Activated naive CD4-positive, alpha-beta T cell treated with anti-CD3 and anti-CD28 coated beads, Interleukin-2, amount 50 U/mL, for 72 hours (primary cell): Measurements from ENCODE around the gene EXOC2. TPM values are rescaled to one million over a fixed set of nuclear protein-coding genes. Genes with fewer than 3 reads are reported as not detected.

Experiments used
- ATAC-seq, 2 donors: fragments of 150-1000 bp; cut with Tn5 transposase; 2 replicates each; pipeline ENCODE4 v1.10.0; 2021; ENCODE audit warnings: mild to moderate bottlenecking in 2 of 2, moderate library complexity in 2 of 2
- DNase-seq, 2 donors: peaks; one replicate each; pipeline ENCODE4 v3.0.0; 2021 to 2022; ENCODE audit warnings: low spot score in 2 of 2
- H3K27ac Mint-ChIP-seq, 2 donors: one replicate each; pipeline ENCODE4 v1.8.0; 2022; ENCODE audit warnings: mild to moderate bottlenecking in 2 of 2, mixed read lengths in 2 of 2
- H3K36me3 Mint-ChIP-seq, 2 donors: one replicate each; pipeline ENCODE4 v1.8.0; 2022; ENCODE audit warnings: mixed read lengths in 2 of 2
- H3K9me3 Mint-ChIP-seq, 2 donors: one replicate each; pipeline ENCODE4 v1.8.0; 2022; ENCODE audit warnings: mixed read lengths in 2 of 2
- total RNA-seq, 2 donors: library from RNA; stranded (reverse); gene quantifications; one replicate each; pipeline ENCODE4 v1.2.3, GENCODE V29; 2022

EXOC2 gene
- total RNA-seq, 2 donors from 2014 or later, result 30.7 to 49.3 TPM

DNA sequence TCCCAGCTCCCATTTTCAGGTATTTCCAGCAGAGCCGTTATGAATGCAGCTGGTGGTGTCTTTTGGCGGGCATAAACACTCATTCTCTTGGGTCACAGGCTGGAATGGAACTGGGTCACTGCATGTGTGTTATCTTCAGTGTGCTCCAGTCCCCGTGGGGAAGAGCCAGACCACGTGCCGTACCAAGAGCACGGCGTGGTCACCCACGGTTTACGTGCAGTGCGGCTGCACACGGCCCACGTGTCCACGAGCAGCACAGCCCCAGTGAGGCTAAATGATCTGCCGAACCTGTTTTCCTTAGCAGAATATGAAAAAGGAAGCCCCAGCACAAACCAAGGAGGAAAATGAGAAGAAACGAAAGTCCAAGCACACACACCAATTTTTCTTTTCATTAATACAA lies 179.9 kb downstream of the EXOC2 start:
- H3K9me3 Mint-ChIP-seq, result peaks cover 3 to 10% of the 10 kb centered on the region in 2 donors
- peaks cover 16 to 58% of the 10 kb centered on the region in 2 donors for H3K36me3 Mint-ChIP-seq
- H3K27ac Mint-ChIP-seq, result peak overlapping the region; percentile 82 to 90
- no peak for ATAC-seq
- no peak for DNase-seq

DNA sequence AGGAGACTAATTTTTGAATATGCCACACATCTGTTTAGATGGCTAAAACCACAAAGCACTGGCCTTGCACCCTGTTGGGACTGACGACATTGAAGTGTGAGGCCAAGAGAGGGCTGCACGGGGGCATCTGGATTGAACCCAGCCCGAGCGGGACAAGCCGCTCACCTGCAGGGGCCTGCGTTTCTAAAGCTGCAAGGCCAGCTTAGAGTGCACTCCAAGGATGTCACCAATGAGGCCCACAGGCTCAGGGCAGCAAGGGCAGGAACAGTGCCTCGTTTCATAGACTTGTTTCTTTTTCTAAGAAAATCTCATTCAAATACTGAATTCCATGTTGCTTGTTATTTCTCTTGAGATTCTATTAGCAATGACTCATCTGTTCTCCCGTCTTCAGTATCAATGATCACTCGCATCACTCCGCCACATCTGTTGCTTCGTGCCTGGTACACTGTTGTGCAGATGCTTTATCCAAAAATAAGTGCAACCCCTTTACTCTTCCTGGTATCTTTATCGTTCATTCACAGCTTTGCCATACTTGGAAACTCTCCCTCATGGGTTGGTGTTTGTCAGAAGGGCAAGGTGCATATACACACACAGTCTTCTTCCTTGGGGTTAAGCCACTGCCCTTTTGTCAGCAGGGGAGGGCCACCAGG lies 181.3 kb downstream of the EXOC2 start:
- Mint-ChIP-seq H3K9me3 (peaks cover 0 to 4% of the 10 kb centered on the region in 2 donors), H3K27ac (peak overlapping the region; percentile 90 to 100), H3K36me3 (peaks cover 12 to 43% of the 10 kb centered on the region in 2 donors)
- ATAC-seq (peak in 1 of 2 donors; percentile 11), DNase-seq (no peak)

- Mint-ChIP-seq H3K27ac (peak overlapping the region; percentile 100), H3K9me3 (peaks cover 0 to 4% of the 10 kb centered on the region in 2 donors), H3K36me3 (peaks cover 12 to 35% of the 10 kb centered on the region in 2 donors)
- DNase-seq, result no peak
- peak; percentile 31 to 65 for ATAC-seq
Measured at GRCh38 chr6:509676-510075, 183.3 kb downstream of the EXOC2 start.

GRCh38 chr6:508614-509013 lies 184.3 kb downstream of the EXOC2 start:
- ATAC-seq (no peak), DNase-seq (no peak)
- Mint-ChIP-seq H3K27ac (peak overlapping the region; percentile 100), H3K9me3 (peaks cover 0 to 11% of the 10 kb centered on the region in 2 donors), H3K36me3 (peaks cover 16 to 35% of the 10 kb centered on the region in 2 donors)

DNA sequence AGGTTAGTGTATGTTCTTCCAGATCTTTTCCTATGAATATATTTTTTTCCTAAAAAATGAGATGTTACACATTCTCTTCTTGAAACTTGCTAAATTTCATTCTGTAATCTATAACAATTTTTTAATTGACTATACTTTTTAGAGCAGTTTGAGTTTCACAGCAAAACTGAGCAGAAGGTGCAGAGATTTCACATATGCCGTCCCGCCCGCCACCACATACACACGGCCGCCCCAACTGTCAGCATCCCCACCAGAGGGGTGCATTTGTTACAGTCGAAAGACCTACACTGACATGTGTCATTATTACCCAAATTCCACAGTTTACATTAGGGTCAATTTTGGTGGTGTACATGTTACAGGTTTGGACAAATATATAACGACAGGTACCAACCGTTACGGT lies 184.9 kb downstream of the EXOC2 start:
- DNase-seq (no peak), ATAC-seq (no peak)
- Mint-ChIP-seq H3K36me3 (peaks cover 16 to 32% of the 10 kb centered on the region in 2 donors), H3K9me3 (peaks cover 0 to 11% of the 10 kb centered on the region in 2 donors), H3K27ac (peak overlapping the region; percentile 100)

GRCh38 chr6:506920-507622 lies 185.9 kb downstream of the EXOC2 start:
- ATAC-seq (peak; percentile 0 to 15), DNase-seq (no peak)
- Mint-ChIP-seq H3K9me3 (peaks cover 0 to 7% of the 10 kb centered on the region in 2 donors), H3K27ac (peak overlapping the region; percentile 100), H3K36me3 (peaks cover 21 to 37% of the 10 kb centered on the region in 2 donors)

- ATAC-seq, result peak; percentile 58 to 76
- Mint-ChIP-seq H3K36me3 (peaks cover 16 to 32% of the 10 kb centered on the region in 2 donors), H3K27ac (peak overlapping the region; percentile 100), H3K9me3 (peaks cover 0 to 7% of the 10 kb centered on the region in 2 donors)
- DNase-seq, result peak in 1 of 2 donors; percentile 54
Measured at GRCh38 chr6:506508-506907, 186.4 kb downstream of the EXOC2 start.

DNA sequence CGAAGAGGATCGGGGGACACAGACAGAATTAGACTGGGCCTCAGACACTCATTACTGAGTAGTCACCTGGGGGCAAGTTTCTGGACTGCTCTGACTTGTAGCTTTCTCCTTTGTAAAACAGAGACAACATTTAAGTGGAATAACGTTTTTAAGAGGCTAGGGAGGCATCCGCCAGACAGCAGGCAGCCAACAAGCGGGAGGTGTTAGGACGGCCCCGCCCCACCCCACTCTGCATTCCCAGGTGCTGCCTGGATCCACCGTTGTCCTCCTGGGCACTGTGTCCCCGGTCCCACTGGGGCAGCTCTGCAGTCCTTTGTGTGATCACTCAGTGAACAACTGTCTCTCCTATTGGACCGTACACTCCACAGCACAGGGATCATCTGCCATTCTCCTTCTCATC lies 187.6 kb downstream of the EXOC2 start:
- peaks cover 0 to 7% of the 10 kb centered on the region in 2 donors for H3K9me3 Mint-ChIP-seq

DNA sequence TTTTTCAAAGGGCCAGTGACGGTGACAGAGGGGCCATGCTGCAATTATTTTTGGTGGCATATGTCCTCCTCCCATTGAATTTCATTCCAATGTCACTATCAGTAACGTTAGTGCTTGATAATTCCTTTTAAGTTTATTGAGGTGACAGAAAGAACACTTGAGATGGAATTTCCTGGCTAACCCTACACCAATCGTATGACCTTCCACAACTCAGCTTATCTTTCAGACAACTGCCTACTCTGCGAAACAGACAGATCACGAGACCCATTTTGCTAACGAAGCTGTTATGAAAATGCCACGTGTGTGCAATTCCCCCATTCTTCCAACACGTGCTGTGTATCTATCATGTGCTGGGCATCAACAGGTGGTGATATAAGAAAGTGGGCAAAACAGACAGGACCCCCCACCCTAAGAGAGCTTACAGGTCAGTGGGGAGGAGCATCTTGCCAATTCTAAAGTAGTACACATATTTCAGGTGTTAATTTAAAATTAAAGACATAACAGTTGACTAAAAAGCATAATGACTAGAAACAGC lies 188.4 kb downstream of the EXOC2 start:
- peak overlapping the region; percentile 100 for H3K27ac Mint-ChIP-seq
- ATAC-seq, result no peak

More for the DNA sequence above, 187.6 kb downstream of the EXOC2 start:
- DNase-seq (no peak), ATAC-seq (no peak)
- Mint-ChIP-seq H3K36me3 (peaks cover 10 to 31% of the 10 kb centered on the region in 2 donors), H3K27ac (peak overlapping the region; percentile 100)

GRCh38 chr6:503610-504362 lies 189.2 kb downstream of the EXOC2 start:
- Mint-ChIP-seq H3K9me3 (peaks cover 0 to 7% of the 10 kb centered on the region in 2 donors), H3K36me3 (peaks cover 10 to 31% of the 10 kb centered on the region in 2 donors), H3K27ac (peak overlapping the region; percentile 89 to 100)
- ATAC-seq (no peak), DNase-seq (no peak)

More for the DNA sequence above, 188.4 kb downstream of the EXOC2 start:
- Mint-ChIP-seq H3K36me3 (peaks cover 10 to 31% of the 10 kb centered on the region in 2 donors), H3K9me3 (peaks cover 0 to 7% of the 10 kb centered on the region in 2 donors)
- no peak for DNase-seq

GRCh38 chr6:502761-503160 lies 190.2 kb downstream of the EXOC2 start:
- H3K36me3 Mint-ChIP-seq, result peaks cover 15 to 31% of the 10 kb centered on the region in 2 donors
- H3K9me3 Mint-ChIP-seq, result peaks cover 0 to 7% of the 10 kb centered on the region in 2 donors
- peak overlapping the region; percentile 97 to 99 for H3K27ac Mint-ChIP-seq
- ATAC-seq (no peak), DNase-seq (no peak)

DNA sequence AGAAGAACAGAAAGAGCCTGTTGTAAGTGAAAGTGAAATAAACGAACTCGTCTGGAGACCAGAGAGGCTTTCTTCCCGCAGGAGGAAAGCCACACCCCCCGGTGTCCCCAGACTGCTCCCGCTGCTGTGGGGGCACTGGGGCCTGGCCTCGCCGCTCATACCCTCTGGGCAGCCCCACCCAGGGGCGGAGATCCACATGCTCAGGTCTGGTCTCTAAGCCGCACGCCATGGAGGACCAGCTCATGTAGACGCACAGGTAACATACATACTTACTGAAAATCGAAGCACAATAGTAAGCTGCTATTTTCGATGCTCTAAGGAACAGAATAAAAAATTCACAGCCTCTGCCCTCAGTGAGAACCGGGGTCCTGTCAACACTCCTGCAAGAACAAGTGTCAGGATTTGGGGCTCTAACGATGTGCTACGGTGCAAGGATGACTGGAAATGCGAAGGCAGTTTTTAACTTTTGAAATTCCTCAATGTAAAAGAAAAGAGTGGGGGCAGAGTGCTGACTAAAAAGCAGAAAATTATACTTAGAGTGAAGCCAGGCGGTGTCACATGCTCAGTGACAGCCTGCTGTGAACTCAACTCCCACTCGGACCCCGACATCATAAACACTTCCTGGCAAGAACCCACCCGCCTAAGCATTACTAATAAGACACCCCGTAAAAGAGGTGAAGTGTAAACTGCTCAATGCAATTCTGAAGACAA lies 190.9 kb downstream of the EXOC2 start:
- DNase-seq (peak in 1 of 2 donors; percentile 66), ATAC-seq (peak; percentile 35 to 58)
- Mint-ChIP-seq H3K27ac (peak overlapping the region; percentile 97 to 99), H3K36me3 (peaks cover 17 to 37% of the 10 kb centered on the region in 2 donors), H3K9me3 (peaks cover 0 to 7% of the 10 kb centered on the region in 2 donors)

- Mint-ChIP-seq H3K27ac (peak overlapping the region; percentile 98 to 100), H3K9me3 (peaks cover 0 to 7% of the 10 kb centered on the region in 2 donors), H3K36me3 (peaks cover 32 to 48% of the 10 kb centered on the region in 2 donors)
- ATAC-seq, result peak; percentile 28 to 46
- DNase-seq, result no peak
Measured at GRCh38 chr6:499617-500016, 193.3 kb downstream of the EXOC2 start.

DNA sequence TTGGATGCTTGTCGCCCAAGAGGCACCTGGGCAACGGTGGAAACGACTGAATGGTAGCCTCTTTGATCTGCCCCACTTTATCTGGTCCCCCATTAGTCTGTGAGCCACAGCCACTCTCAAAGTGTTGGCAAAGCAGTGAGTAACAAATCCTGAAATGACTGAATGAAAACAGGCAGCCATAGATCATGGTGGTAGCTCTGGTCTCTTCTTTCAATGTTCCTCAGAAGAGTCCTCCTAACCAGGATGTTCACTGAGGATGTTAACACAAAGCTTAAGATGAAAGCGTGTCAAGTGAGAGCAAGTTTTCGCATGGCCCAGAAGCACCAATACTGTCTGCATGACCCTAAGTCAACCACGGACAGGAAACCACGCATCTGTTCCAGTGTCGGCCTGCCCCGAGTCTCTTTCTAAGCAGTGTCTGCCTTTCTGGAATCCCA lies 194.1 kb downstream of the EXOC2 start:
- H3K36me3 Mint-ChIP-seq, result peaks cover 29 to 40% of the 10 kb centered on the region in 2 donors
- ATAC-seq (peak; percentile 75 to 83), DNase-seq (peak; percentile 68 to 77)
- H3K27ac Mint-ChIP-seq, result peak overlapping the region; percentile 98 to 100
- H3K9me3 Mint-ChIP-seq, result peaks cover 0 to under 1% of the 10 kb centered on the region in 2 donors

- peak overlapping the region; percentile 98 to 100 for H3K27ac Mint-ChIP-seq
- H3K36me3 Mint-ChIP-seq, result peaks cover 26 to 35% of the 10 kb centered on the region in 2 donors
- H3K9me3 Mint-ChIP-seq, result no peaks in the 10 kb centered on the region
- ATAC-seq, result no peak
- DNase-seq, result no peak
Measured at GRCh38 chr6:497258-497657, 195.7 kb downstream of the EXOC2 start.

DNA sequence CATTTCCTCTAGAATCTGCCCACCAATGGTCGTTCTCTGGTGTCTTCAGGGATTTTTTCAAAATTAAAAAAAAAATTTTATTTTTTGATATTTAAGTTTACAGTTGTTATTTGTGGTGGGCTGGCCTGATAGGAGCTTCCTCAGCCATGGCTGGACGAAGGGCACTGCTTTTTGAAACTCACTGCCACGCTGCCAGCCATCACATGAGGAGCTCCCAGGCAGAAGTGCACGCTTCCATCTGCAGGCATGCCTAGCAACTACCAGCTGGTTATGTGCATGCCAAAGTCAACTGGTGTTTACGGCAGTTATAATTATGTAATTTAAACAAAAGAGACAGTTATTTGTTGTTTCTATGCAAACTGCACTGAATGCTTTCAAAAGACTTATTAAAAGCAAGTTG lies 196.3 kb downstream of the EXOC2 start:
- no peak for DNase-seq
- ATAC-seq, result no peak
- H3K27ac Mint-ChIP-seq, result peak overlapping the region; percentile 98 to 100
- peaks cover 29 to 41% of the 10 kb centered on the region in 2 donors for H3K36me3 Mint-ChIP-seq
- H3K9me3 Mint-ChIP-seq, result no peaks in the 10 kb centered on the region
